ENCODE results near the gene SH3RF1. TPM values are rescaled to one million over a fixed set of nuclear protein-coding genes. Genes with fewer than 3 reads are reported as not detected.

SH3RF1 gene
- total RNA-seq, 2 experiments from 2014 or later, result 0.34 TPM

GRCh38 chr4:169098532-169098931 lies 172.2 kb downstream of the SH3RF1 start:
- CTCF ChIA-PET, result no interaction called here
- Mint-ChIP-seq H3K4me1 (ENCODE audit: low read depth) (peaks cover 6% of the 10 kb centered on the region), H3K36me3 (ENCODE audit: low read depth) (no peaks in the 10 kb centered on the region), H3K27me3 (peaks cover 2% of the 10 kb centered on the region), H3K9me3 (peaks cover 2% of the 10 kb centered on the region), H3K27ac (no peak overlapping the region), H3K4me3 (no peak overlapping the region)
- POLR2A ChIA-PET, result no interaction called here
- DNase-seq, result no peak
- TF ChIP-seq, protein P1, sequence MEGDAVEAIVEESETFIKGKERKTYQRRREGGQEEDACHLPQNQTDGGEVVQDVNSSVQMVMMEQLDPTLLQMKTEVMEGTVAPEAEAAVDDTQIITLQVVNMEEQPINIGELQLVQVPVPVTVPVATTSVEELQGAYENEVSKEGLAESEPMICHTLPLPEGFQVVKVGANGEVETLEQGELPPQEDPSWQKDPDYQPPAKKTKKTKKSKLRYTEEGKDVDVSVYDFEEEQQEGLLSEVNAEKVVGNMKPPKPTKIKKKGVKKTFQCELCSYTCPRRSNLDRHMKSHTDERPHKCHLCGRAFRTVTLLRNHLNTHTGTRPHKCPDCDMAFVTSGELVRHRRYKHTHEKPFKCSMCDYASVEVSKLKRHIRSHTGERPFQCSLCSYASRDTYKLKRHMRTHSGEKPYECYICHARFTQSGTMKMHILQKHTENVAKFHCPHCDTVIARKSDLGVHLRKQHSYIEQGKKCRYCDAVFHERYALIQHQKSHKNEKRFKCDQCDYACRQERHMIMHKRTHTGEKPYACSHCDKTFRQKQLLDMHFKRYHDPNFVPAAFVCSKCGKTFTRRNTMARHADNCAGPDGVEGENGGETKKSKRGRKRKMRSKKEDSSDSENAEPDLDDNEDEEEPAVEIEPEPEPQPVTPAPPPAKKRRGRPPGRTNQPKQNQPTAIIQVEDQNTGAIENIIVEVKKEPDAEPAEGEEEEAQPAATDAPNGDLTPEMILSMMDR (IDR thresholded peaks at IDR 0.05), result no peak
- ATAC-seq, result no peak
- intact Hi-C loops (cut with micrococcal nuclease), result no loop called here

DNA sequence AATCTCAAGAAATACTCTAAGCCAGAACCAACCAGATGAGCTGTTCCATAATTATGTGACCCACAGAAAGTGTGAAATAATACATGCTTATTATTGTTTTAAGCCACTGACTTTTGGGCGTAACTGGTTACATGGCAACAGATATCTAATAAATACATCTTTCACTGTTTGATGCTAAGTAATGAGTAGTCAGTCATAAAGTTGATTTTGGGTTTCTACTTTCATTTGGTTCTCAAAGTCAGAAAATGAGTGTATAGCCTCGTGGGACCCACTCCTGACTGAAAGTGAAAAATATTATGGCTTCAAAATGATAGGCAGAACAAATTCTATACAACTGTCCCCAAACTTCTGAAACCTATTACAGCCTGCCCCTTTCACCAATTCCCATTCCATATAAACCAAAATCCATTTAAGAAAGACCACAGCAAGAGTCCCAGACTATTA lies 172.7 kb downstream of the SH3RF1 start:
- Mint-ChIP-seq H3K36me3 (ENCODE audit: low read depth) (no peaks in the 10 kb centered on the region), H3K9me3 (peaks cover 2% of the 10 kb centered on the region), H3K4me3 (no peak overlapping the region), H3K27ac (no peak overlapping the region), H3K4me1 (ENCODE audit: low read depth) (peaks cover 6% of the 10 kb centered on the region), H3K27me3 (peaks cover 2% of the 10 kb centered on the region)
- ChIA-PET CTCF (no interaction called here), POLR2A (no interaction called here)
- TF ChIP-seq, protein P1 (IDR thresholded peaks at IDR 0.05), result no peak
- DNase-seq, result no peak
- no peak for ATAC-seq
- intact Hi-C loops (cut with micrococcal nuclease), result no loop called here

GRCh38 chr4:169096221-169096620 lies 174.5 kb downstream of the SH3RF1 start:
- ATAC-seq (no peak), DNase-seq (no peak)
- ChIA-PET POLR2A (no interaction called here), CTCF (no interaction called here)
- TF ChIP-seq, protein P1 (IDR thresholded peaks at IDR 0.05), result no peak
- Mint-ChIP-seq H3K27me3 (peaks cover 2% of the 10 kb centered on the region), H3K4me3 (no peak overlapping the region), H3K27ac (no peak overlapping the region), H3K4me1 (ENCODE audit: low read depth) (peaks cover 6% of the 10 kb centered on the region), H3K9me3 (peaks cover 2% of the 10 kb centered on the region), H3K36me3 (ENCODE audit: low read depth) (no peaks in the 10 kb centered on the region)
- intact Hi-C loops (cut with micrococcal nuclease), result no loop called here

DNA sequence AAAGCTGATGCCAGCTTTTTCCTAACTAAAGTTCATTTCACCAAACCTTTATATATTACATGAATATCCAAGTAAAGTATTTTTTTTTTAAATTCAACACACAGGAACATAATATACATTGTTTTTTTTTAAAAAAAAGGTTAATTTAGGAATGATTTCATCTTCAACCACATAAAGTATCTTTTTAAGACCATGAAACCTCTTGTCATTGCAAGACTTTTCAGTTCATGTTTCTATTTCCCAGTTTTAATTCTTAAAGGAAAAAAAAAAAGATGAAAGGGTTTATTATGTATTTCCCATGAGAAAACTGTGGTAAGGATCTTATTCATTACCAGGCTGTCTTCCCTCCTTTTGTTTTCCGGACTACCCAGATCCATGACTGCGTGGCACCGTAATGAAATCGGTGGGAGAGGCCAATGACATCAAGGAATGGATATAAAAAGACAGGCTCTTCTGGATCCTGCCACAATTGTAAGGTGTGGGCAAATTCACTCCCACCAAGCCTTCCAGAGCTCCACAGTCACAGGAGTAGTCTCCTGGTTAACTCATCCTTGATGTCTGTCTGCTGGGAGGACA lies 176.0 kb downstream of the SH3RF1 start:
- Mint-ChIP-seq H3K36me3 (ENCODE audit: low read depth) (no peaks in the 10 kb centered on the region), H3K27me3 (peaks cover 2% of the 10 kb centered on the region), H3K9me3 (peaks cover 7% of the 10 kb centered on the region), H3K4me1 (ENCODE audit: low read depth) (peaks cover 2% of the 10 kb centered on the region), H3K27ac (no peak overlapping the region), H3K4me3 (no peak overlapping the region)
- no peak for DNase-seq
- ATAC-seq, result no peak
- TF ChIP-seq, protein P1 (IDR thresholded peaks at IDR 0.05), result no peak
- ChIA-PET POLR2A (no interaction called here), CTCF (no interaction called here)
- intact Hi-C loops (cut with micrococcal nuclease), result no loop called here

DNA sequence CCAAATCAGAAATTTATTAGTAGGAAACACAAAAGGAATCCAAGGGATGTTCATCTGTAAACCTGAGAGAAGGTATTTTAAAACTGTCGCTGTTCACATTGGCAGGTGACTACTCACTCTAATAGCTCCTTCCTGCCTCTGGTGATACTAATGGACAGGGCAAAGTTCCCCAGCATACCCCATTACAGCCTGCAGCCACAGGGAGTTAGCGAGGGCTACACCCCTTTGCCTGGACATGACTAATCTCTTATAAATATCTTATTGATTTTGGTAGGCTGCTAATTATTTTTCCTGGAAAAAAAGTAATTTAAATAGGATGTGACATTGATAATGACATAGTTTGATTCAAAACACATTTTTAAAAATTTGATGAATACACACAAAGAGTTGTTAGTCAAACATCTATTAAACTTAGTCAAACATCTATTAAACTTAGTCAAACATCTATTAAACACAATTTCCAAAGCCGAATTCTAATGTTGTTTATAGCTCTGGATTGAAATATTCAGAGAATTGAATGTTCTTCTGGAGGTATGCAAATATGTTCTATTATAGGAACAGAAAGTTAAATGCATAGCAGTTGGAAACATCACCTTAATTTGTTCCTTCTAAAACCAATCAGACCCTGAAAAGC lies 177.8 kb downstream of the SH3RF1 start:
- ATAC-seq, result no peak

More for the DNA sequence above, 177.8 kb downstream of the SH3RF1 start:
- Mint-ChIP-seq H3K4me1 (ENCODE audit: low read depth) (no peaks in the 10 kb centered on the region), H3K27ac (no peak overlapping the region), H3K27me3 (peaks cover 2% of the 10 kb centered on the region), H3K36me3 (ENCODE audit: low read depth) (no peaks in the 10 kb centered on the region), H3K4me3 (no peak overlapping the region), H3K9me3 (peaks cover 7% of the 10 kb centered on the region)
- ChIA-PET POLR2A (no interaction called here), CTCF (no interaction called here)
- no peak for DNase-seq
- TF ChIP-seq, protein P1 (IDR thresholded peaks at IDR 0.05), result no peak
- intact Hi-C loops (cut with micrococcal nuclease), result no loop called here

All from activated CD8-positive, alpha-beta T cell treated with anti-CD3 and anti-CD28 coated beads for 36 hours (primary cell).